ENCODE data around the gene ACSL3.

The ACSL3 gene

GRCh38 chr2:222976521-222977061 is 115.8 kb downstream of the ACSL3 start:
- no peaks in the 10 kb centered on the region for H3K4me1 ChIP-seq (ENCODE audit: low read length)
- H3K9ac ChIP-seq (ENCODE audit: low read length): no peak overlapping the region
- no peak overlapping the region for H3K27ac ChIP-seq (ENCODE audit: low read length)
- H3K4me2 ChIP-seq (ENCODE audit: low read depth, low read length): no peak overlapping the region
- H3F3A ChIP-seq (ENCODE audit: insufficient read depth, low read length): no peaks in the 10 kb centered on the region
- no peak overlapping the region for H2AFZ ChIP-seq (ENCODE audit: low read length)
- no peaks in the 10 kb centered on the region for H3K9me2 ChIP-seq (replicated peaks; ENCODE audit: insufficient read depth, low read length)
- no peaks in the 10 kb centered on the region for H3K79me2 ChIP-seq (ENCODE audit: low read length)
- TF ChIP-seq EZH2 (optimal IDR thresholded peaks at IDR 0.05; ENCODE audit: low read depth, low read length): no peak
- TF ChIP-seq EZH2phosphoT487 (IDR thresholded peaks at IDR 0.05; ENCODE audit: low read length): no peak
- no peak for TF ChIP-seq CTCF (IDR thresholded peaks at IDR 0.05; ENCODE audit: low read length)
- no peaks in the 10 kb centered on the region for H4K20me1 ChIP-seq (ENCODE audit: insufficient read depth, low read length)
- H3K27me3 ChIP-seq (replicated peaks; ENCODE audit: insufficient read depth, low read length): no peaks in the 10 kb centered on the region
- H3K4me3 ChIP-seq (ENCODE audit: low read length): no peak overlapping the region
- no peaks in the 10 kb centered on the region for H3K36me3 ChIP-seq (replicated peaks; ENCODE audit: insufficient read depth, low read length)
- no peak for DNase-seq
- H3K9me3 ChIP-seq (replicated peaks; ENCODE audit: insufficient read depth, low read length): no peaks in the 10 kb centered on the region

- Histone ChIP-seq H3K4me2 (ENCODE audit: low read depth, low read length) (no peak overlapping the region), H3K27ac (ENCODE audit: low read length) (no peak overlapping the region), H3K9me2 (replicated peaks; ENCODE audit: insufficient read depth, low read length) (no peaks in the 10 kb centered on the region), H3K27me3 (replicated peaks; ENCODE audit: insufficient read depth, low read length) (no peaks in the 10 kb centered on the region), H3K4me1 (ENCODE audit: low read length) (no peaks in the 10 kb centered on the region), H3K79me2 (ENCODE audit: low read length) (no peaks in the 10 kb centered on the region), H4K20me1 (ENCODE audit: insufficient read depth, low read length) (no peaks in the 10 kb centered on the region), H2AFZ (ENCODE audit: low read length) (no peak overlapping the region), H3F3A (ENCODE audit: insufficient read depth, low read length) (no peaks in the 10 kb centered on the region), H3K9me3 (replicated peaks; ENCODE audit: insufficient read depth, low read length) (no peaks in the 10 kb centered on the region), H3K4me3 (ENCODE audit: low read length) (no peak overlapping the region), H3K9ac (ENCODE audit: low read length) (no peak overlapping the region), H3K36me3 (replicated peaks; ENCODE audit: insufficient read depth, low read length) (no peaks in the 10 kb centered on the region)
- TF ChIP-seq EZH2phosphoT487 (IDR thresholded peaks at IDR 0.05; ENCODE audit: low read length): no peak
- TF ChIP-seq EZH2 (optimal IDR thresholded peaks at IDR 0.05; ENCODE audit: low read depth, low read length): no peak
- TF ChIP-seq CTCF (IDR thresholded peaks at IDR 0.05; ENCODE audit: low read length): no peak
- no peak for DNase-seq
Measured at GRCh38 chr2:222977121-222977520, 116.3 kb downstream of the ACSL3 start.

- H3K4me1 ChIP-seq (ENCODE audit: low read length): no peaks in the 10 kb centered on the region
- no peaks in the 10 kb centered on the region for H3K9me2 ChIP-seq (replicated peaks; ENCODE audit: insufficient read depth, low read length)
- H3K27me3 ChIP-seq (replicated peaks; ENCODE audit: insufficient read depth, low read length): no peaks in the 10 kb centered on the region
- no peaks in the 10 kb centered on the region for H4K20me1 ChIP-seq (ENCODE audit: insufficient read depth, low read length)
- H3F3A ChIP-seq (ENCODE audit: insufficient read depth, low read length): no peaks in the 10 kb centered on the region
- no peak overlapping the region for H3K4me3 ChIP-seq (ENCODE audit: low read length)
- H3K9me3 ChIP-seq (replicated peaks; ENCODE audit: insufficient read depth, low read length): no peaks in the 10 kb centered on the region
- no peak for DNase-seq
- H3K4me2 ChIP-seq (ENCODE audit: low read depth, low read length): no peak overlapping the region
- no peak overlapping the region for H3K27ac ChIP-seq (ENCODE audit: low read length)
- TF ChIP-seq EZH2phosphoT487 (IDR thresholded peaks at IDR 0.05; ENCODE audit: low read length) (no peak), EZH2 (optimal IDR thresholded peaks at IDR 0.05; ENCODE audit: low read depth, low read length) (no peak), CTCF (IDR thresholded peaks at IDR 0.05; ENCODE audit: low read length) (no peak)
- no peaks in the 10 kb centered on the region for H3K36me3 ChIP-seq (replicated peaks; ENCODE audit: insufficient read depth, low read length)
- no peak overlapping the region for H2AFZ ChIP-seq (ENCODE audit: low read length)
- H3K79me2 ChIP-seq (ENCODE audit: low read length): no peaks in the 10 kb centered on the region
- H3K9ac ChIP-seq (ENCODE audit: low read length): no peak overlapping the region
Measured at GRCh38 chr2:222978850-222979249, 118.0 kb downstream of the ACSL3 start.

Data from MM.1S (cell line).